ENCODE results near the gene ACTA2.

DNA sequence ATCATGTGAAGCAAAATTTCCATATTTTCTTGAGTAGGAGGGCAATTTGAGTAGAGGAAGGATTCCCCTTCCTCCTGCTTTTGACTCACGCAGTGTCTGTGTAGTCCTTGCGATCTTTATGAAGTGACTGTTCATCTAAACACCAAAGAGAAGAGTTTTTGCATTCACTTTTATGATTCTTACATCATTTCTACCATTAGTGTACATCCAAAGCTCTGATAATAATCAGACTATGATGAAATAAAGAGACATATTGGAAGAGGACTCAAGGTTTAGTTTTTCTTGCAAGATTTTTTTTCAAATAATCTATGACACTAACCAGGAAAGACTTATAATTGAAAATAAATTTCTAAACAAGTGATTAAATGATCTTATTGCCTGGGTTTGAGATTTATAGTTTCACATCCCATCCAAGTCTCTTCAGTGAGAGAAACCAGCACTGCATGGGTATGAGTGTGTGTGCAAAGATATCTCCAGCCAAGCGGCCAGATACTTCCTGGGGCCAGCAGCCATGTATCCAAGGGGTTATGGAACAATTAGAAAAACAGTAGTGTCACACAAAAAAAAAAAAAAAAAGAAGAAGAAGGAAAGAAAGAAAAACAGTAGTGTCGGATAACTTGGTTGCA lies 2.0 kb upstream of the ACTA2 start:
- TF ChIP-seq POLR2A (IDR thresholded peaks at IDR 0.05) (no peak), POLR2AphosphoS5 (IDR thresholded peaks at IDR 0.05) (no peak)
- TF ChIP-seq, protein P1, sequence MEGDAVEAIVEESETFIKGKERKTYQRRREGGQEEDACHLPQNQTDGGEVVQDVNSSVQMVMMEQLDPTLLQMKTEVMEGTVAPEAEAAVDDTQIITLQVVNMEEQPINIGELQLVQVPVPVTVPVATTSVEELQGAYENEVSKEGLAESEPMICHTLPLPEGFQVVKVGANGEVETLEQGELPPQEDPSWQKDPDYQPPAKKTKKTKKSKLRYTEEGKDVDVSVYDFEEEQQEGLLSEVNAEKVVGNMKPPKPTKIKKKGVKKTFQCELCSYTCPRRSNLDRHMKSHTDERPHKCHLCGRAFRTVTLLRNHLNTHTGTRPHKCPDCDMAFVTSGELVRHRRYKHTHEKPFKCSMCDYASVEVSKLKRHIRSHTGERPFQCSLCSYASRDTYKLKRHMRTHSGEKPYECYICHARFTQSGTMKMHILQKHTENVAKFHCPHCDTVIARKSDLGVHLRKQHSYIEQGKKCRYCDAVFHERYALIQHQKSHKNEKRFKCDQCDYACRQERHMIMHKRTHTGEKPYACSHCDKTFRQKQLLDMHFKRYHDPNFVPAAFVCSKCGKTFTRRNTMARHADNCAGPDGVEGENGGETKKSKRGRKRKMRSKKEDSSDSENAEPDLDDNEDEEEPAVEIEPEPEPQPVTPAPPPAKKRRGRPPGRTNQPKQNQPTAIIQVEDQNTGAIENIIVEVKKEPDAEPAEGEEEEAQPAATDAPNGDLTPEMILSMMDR (IDR thresholded peaks at IDR 0.05) = no peak
